Measurements from ENCODE around the gene RETREG1.

The RETREG1 gene

DNA sequence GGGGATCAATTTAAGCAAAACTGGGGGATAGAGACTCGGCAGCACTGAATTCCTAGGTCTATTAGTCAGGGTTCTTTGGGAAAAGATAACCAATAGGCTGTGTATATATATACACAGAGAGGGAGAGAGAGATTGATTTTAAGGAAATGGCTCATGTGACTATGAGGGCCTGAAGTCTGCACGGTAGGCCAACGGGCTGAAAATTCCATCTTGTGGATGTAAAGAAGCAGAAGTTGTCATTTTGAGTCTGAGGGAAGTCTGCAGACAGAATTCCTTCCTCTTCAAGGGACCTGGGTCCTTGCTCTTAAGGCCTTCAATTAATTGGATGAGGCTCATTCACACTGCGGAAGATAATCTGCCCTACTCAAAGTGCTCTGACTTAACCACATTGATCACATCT lies 91.1 kb downstream of the RETREG1 start:
- no peak for DNase-seq (ENCODE audit: low read depth)
- H3K4me3 ChIP-seq (ENCODE audit: low read depth, low read length): no peak overlapping the region
- TF ChIP-seq, protein P1, sequence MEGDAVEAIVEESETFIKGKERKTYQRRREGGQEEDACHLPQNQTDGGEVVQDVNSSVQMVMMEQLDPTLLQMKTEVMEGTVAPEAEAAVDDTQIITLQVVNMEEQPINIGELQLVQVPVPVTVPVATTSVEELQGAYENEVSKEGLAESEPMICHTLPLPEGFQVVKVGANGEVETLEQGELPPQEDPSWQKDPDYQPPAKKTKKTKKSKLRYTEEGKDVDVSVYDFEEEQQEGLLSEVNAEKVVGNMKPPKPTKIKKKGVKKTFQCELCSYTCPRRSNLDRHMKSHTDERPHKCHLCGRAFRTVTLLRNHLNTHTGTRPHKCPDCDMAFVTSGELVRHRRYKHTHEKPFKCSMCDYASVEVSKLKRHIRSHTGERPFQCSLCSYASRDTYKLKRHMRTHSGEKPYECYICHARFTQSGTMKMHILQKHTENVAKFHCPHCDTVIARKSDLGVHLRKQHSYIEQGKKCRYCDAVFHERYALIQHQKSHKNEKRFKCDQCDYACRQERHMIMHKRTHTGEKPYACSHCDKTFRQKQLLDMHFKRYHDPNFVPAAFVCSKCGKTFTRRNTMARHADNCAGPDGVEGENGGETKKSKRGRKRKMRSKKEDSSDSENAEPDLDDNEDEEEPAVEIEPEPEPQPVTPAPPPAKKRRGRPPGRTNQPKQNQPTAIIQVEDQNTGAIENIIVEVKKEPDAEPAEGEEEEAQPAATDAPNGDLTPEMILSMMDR (IDR thresholded peaks at IDR 0.05; ENCODE audit: control insufficient read depth, extremely low read depth, insufficient read depth): no peak

DNA sequence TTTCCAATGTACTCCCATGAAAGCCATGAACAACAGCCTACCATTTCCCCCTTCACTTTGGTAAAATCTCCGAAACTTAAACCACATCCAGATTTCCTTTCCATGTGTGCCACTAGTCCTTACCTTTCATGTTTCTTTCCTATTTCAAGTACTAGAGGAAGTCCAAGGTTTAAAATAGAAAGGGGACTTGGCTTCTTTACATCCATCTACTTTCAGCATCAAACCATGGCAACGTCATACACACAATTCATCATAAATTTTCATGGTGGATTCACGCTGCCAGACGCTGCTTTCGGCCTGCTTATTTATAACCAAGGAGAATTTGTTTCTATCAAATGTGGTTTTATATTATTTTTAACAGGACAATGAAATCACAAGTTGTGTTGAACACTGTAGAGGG lies 92.5 kb downstream of the RETREG1 start:
- H3K4me3 ChIP-seq (ENCODE audit: low read depth, low read length): no peak overlapping the region
- no peak for DNase-seq (ENCODE audit: low read depth)
- TF ChIP-seq, protein P1 (IDR thresholded peaks at IDR 0.05; ENCODE audit: control insufficient read depth, extremely low read depth, insufficient read depth): no peak

DNA sequence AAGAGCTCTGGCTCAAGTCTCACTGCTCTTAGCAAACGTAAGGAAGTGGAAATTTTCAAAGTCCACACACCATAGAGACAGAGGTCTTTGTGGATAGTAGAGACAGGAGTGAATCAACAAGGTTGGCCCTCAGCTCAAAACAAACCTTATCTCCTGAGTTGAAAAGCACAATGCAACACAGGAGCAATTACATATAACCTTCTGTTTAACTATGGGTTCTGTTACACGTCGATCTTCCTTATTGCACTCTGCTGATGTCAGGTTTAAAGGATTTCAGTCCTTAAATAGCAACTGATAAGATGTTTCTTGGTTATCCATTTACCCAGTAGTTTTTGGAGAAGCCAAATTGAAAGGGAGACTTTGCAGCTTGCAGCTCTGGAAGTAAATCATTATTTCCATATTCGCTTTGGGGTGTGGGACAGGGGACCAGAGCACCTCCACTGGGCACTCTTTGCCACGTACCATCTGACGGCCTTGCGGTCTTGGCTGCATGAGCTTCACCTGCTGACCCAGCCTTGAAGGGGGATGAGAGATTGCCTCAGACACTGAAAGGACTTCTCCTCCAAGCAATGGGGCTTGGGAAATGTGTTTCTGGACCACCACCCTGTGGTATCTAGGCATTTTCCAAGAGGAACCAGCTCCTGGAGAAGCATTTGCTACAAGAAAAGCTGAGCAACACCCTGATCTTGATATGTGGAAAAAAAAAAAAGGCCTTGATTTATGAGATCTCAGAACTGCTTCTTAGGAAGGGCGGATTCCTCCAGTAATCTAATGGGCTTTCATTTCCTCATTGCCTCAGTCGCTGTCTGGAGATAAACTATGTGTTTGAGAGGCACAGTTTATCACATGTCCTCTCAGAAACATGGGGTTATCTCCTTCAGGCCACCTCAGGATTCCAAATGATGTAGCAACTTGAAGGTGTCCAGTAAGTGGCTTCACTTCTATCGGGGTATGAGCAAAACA lies 95.0 kb downstream of the RETREG1 start:
- DNase-seq (ENCODE audit: low read depth): no peak
- no peak overlapping the region for H3K4me3 ChIP-seq (ENCODE audit: low read depth, low read length)

DNA sequence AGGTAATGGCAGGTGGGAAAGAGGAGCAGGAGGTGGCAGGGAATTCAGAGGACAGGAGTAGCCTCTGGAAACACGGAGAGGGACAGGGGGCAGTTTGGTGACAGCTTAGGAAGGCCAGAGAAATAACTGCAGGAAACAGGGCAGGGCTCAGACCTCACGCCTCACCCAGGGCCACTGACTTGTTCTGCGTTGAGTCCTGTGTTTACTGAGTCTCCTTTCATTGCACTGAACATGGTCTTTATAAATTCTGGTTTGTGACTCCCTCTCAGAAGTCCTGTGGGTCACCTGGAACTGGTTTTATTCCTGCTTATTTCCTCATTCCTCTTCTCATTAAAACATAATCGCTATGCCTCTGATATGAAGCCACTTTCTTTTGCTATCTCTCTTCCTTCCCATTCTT lies 96.0 kb downstream of the RETREG1 start:
- no peak overlapping the region for H3K4me3 ChIP-seq (ENCODE audit: low read depth, low read length)
- DNase-seq (ENCODE audit: low read depth): no peak
- TF ChIP-seq, protein P1 (IDR thresholded peaks at IDR 0.05; ENCODE audit: control insufficient read depth, extremely low read depth, insufficient read depth): no peak

More for the DNA sequence above, 95.0 kb downstream of the RETREG1 start:
- TF ChIP-seq, protein P1 (IDR thresholded peaks at IDR 0.05; ENCODE audit: control insufficient read depth, extremely low read depth, insufficient read depth): no peak

DNA sequence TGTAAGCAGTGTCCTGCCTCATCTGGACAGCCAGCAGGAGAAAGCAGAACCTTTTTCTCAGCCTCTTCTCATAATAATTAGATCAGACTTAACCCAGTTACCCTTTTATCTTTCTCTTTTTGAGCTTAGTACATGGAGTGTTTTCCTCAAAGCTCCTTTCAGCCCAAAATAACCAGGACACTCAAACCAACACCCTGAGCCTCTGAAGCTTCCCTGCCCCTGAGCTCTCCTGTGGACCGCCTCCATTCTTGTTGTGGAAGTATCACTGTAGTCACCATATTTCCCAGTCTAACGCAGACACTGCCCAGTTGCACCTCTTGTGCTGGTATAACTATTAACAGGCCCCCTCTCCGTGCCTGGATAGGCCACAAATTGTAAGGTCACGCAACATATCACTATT lies 97.4 kb downstream of the RETREG1 start:
- TF ChIP-seq, protein P1 (IDR thresholded peaks at IDR 0.05; ENCODE audit: control insufficient read depth, extremely low read depth, insufficient read depth): no peak
- no peak for DNase-seq (ENCODE audit: low read depth)
- H3K4me3 ChIP-seq (ENCODE audit: low read depth, low read length): no peak overlapping the region

DNA sequence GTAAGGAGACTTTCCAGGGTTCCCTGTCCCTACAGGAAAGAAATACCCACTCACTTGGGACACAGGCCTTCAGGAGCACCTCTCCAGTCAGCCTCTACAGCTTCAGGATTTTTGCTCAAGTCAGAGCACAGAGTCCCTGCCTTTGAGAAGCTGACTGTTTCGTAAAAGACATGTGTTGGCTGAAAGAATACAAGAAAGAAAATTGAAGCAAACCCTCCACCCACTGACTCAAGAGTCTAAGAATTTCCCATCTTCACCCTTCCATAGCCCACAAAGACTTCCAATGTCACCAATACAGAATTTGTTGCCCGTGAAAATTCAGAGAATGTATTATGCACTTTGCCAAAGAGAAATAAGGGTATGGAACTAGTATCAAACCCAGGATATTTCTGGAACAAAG lies 98.2 kb downstream of the RETREG1 start:
- TF ChIP-seq, protein P1 (IDR thresholded peaks at IDR 0.05; ENCODE audit: control insufficient read depth, extremely low read depth, insufficient read depth): no peak

More for the DNA sequence above, 98.2 kb downstream of the RETREG1 start:
- no peak overlapping the region for H3K4me3 ChIP-seq (ENCODE audit: low read depth, low read length)
- no peak for DNase-seq (ENCODE audit: low read depth)

Measured in LNCaP clone FGC (cell line).